ENCODE data around the gene PLCXD1.

DNA sequence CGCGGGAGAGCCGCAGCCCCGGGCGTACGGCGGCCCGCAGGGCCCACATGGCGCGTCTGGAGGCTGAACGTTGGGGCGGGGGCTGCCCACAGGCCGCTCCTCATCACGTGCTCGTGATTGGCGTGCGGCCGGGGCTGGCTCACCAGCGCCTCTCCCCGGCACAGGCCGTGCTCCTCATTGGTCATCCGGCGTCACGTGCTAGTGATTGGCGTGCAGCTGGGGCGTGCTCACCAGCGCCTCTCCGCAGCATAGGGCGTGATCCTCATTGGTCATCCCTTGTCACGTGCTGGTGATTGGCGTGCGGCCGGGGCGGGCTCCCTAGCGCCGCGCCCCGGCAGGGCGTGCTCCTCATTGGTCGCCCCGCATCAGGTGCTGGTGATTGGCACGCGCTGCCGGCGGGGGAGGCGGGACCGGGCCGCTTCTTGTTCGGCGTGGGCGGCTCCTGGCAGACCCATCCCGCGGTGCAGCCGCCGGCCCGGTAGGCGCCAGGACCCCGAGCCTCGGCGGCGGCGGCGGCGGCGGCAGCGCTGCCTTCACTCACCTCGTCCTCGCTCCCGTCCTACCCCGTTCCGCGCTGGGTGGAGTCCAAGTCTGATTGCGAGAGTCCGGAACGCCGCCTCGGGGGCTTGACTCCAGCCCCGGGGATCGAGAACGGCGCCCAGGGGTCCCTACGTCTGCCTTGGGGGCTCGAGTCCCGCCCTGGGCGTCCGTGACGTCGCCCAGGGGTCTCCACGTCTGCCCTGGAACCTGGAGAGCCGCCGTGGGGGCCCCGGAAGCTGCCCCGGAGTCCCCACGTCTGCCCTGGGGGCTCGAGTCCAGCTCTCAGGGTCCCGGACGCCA is 37.8 kb downstream of the PLCXD1 start, which contains the start of gene GTPBP6:
- TF ChIP-seq, protein P1, sequence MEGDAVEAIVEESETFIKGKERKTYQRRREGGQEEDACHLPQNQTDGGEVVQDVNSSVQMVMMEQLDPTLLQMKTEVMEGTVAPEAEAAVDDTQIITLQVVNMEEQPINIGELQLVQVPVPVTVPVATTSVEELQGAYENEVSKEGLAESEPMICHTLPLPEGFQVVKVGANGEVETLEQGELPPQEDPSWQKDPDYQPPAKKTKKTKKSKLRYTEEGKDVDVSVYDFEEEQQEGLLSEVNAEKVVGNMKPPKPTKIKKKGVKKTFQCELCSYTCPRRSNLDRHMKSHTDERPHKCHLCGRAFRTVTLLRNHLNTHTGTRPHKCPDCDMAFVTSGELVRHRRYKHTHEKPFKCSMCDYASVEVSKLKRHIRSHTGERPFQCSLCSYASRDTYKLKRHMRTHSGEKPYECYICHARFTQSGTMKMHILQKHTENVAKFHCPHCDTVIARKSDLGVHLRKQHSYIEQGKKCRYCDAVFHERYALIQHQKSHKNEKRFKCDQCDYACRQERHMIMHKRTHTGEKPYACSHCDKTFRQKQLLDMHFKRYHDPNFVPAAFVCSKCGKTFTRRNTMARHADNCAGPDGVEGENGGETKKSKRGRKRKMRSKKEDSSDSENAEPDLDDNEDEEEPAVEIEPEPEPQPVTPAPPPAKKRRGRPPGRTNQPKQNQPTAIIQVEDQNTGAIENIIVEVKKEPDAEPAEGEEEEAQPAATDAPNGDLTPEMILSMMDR (IDR thresholded peaks at IDR 0.05 in 8 of 11, conservative IDR thresholded peaks at IDR 0.05 in 3 of 11), result peak in 6 of 11 experiments; percentile 17 to 53 (median 38)
- peak in 2 of 3 donors; percentile 64 to 81 for TF ChIP-seq POLR2A (IDR thresholded peaks at IDR 0.05)
- peak; percentile 77 to 89 (median 85) for TF ChIP-seq POLR2AphosphoS5 (IDR thresholded peaks at IDR 0.05)

Data from spleen (tissue), 7 donors.